Trophoblast cell (in vitro differentiated cells and primary cell): ENCODE results near the gene TMEM263.
A peak's percentile ranks its signal among the peaks of the same experiment; 100 is the strongest.

Experiments used
- DNase-seq, 2 donors: peaks; one replicate each; pipeline ENCODE4 v3.0.0-alpha.2; 2016
- H2AFZ ChIP-seq: 2 replicates; pipeline ENCODE4 v1.6.1; 2013; ENCODE audit warnings: low read length, moderate library complexity, mild to moderate bottlenecking; ENCODE audit not compliant: insufficient read depth, poor library complexity
- H2AK5ac ChIP-seq: 2 replicates; pipeline ENCODE4 v1.6.1; 2013; ENCODE audit warnings: mild to moderate bottlenecking, low read length
- H2BK120ac ChIP-seq: 2 replicates; pipeline ENCODE4 v1.6.1; 2013; ENCODE audit warnings: low read length, mild to moderate bottlenecking, moderate library complexity; ENCODE audit not compliant: insufficient read depth, poor library complexity
- H2BK12ac ChIP-seq: 2 replicates; pipeline ENCODE4 v1.6.1; 2013; ENCODE audit warnings: mild to moderate bottlenecking, low read length, moderate library complexity
- H2BK5ac ChIP-seq: 2 replicates; pipeline ENCODE4 v1.6.1; 2013; ENCODE audit warnings: low read length, low read depth, moderate library complexity, mild to moderate bottlenecking; ENCODE audit not compliant: poor library complexity
- H3K14ac ChIP-seq: 2 replicates; pipeline ENCODE4 v1.6.1; 2013; ENCODE audit warnings: mild to moderate bottlenecking, low read length
- H3K18ac ChIP-seq: 2 replicates; pipeline ENCODE4 v1.6.1; 2013; ENCODE audit warnings: mild to moderate bottlenecking, low read length
- H3K23ac ChIP-seq: 2 replicates; pipeline ENCODE4 v1.6.1; 2013; ENCODE audit warnings: low read length
- H3K27ac ChIP-seq: 2 replicates; pipeline ENCODE4 v1.5.1; 2013; ENCODE audit warnings: low read depth, mild to moderate bottlenecking, inconsistent platforms, low read length, moderate library complexity
- H3K27me3 ChIP-seq: 2 replicates; pipeline ENCODE4 v1.6.1; 2013; ENCODE audit warnings: inconsistent platforms, mild to moderate bottlenecking, low read length, moderate library complexity; ENCODE audit not compliant: insufficient read depth
- H3K36me3 ChIP-seq, 2 experiments: 1 replicate in 1 of 2; 2 replicates in 1 of 2; pipeline ENCODE4 v1.6.1; 2013; ENCODE audit warnings: low read length in 2 of 2, mild to moderate bottlenecking in 2 of 2, moderate library complexity in 1 of 2; ENCODE audit not compliant: insufficient read depth in 2 of 2, control insufficient read depth in 1 of 2
- H3K4ac ChIP-seq: 2 replicates; pipeline ENCODE4 v1.6.1; 2013; ENCODE audit warnings: low read depth, mild to moderate bottlenecking, low read length, moderate library complexity
- H3K4me1 ChIP-seq, 2 experiments: 1 replicate in 1 of 2; 2 replicates in 1 of 2; pipeline ENCODE4 v1.6.1; 2013; ENCODE audit warnings: low read length in 2 of 2, mild to moderate bottlenecking in 2 of 2, moderate library complexity in 1 of 2; ENCODE audit not compliant: insufficient read depth in 2 of 2, control insufficient read depth in 1 of 2
- H3K4me2 ChIP-seq: 2 replicates; pipeline ENCODE4 v1.6.1; 2013; ENCODE audit warnings: inconsistent platforms, mild to moderate bottlenecking, low read length, moderate library complexity
- H3K4me3 ChIP-seq: 2 replicates; pipeline ENCODE4 v1.5.1; 2013; ENCODE audit warnings: mild to moderate bottlenecking, low read depth, low read length, inconsistent platforms
- H3K79me1 ChIP-seq: one replicate; pipeline ENCODE4 v1.6.1; 2013; ENCODE audit warnings: low read length
- H3K79me2 ChIP-seq: 2 replicates; pipeline ENCODE4 v1.6.1; 2013; ENCODE audit warnings: low read length, mild to moderate bottlenecking; ENCODE audit not compliant: control insufficient read depth, insufficient read depth, poor library complexity
- H3K9ac ChIP-seq: 2 replicates; pipeline ENCODE4 v1.6.1; 2013; ENCODE audit warnings: mild to moderate bottlenecking, low read length
- H3K9me3 ChIP-seq: 2 replicates; pipeline ENCODE4 v1.6.1; 2013; ENCODE audit warnings: low read depth, mild to moderate bottlenecking, control low read depth, inconsistent platforms, low read length; ENCODE audit not compliant: insufficient read depth
- H4K12ac ChIP-seq: 2 replicates; pipeline ENCODE4 v1.6.1; 2013; ENCODE audit warnings: low read depth, mild to moderate bottlenecking, low read length, moderate library complexity
- H4K8ac ChIP-seq: 2 replicates; pipeline ENCODE4 v1.6.1; 2013; ENCODE audit warnings: low read depth, mild to moderate bottlenecking, low read length, moderate library complexity
- H4K91ac ChIP-seq: one replicate; pipeline ENCODE4 v1.6.1; 2013; ENCODE audit warnings: low read depth, mild to moderate bottlenecking, low read length, moderate library complexity
- WGBS: extraction: QIAGEN DNeasy Blood & Tissue Kit; methylation state at CpG from one replicate; pipeline ENCODE4 v1.1.7; 2013; ENCODE audit warnings: missing lambda C conversion rate; ENCODE audit not compliant: insufficient read length, insufficient coverage; ENCODE audit errors: extremely low coverage; 5-methylcytosine and 5-hydroxymethylcytosine counted together

The TMEM263 gene

GRCh38 chr12:106962286-106962685, 6.6 kb downstream of the TMEM263 start:
- no peak overlapping the region for H4K91ac ChIP-seq
- no peak overlapping the region for H2AK5ac ChIP-seq
- H3K27me3 ChIP-seq: no peaks in the 10 kb centered on the region
- H3K9me3 ChIP-seq: no peaks in the 10 kb centered on the region
- WGBS: no CpG with 5 or more reads among the region's 3 CpGs
- no peak overlapping the region for H2BK12ac ChIP-seq
- H4K8ac ChIP-seq: no peak overlapping the region
- H3K79me2 ChIP-seq: peaks cover 2% of the 10 kb centered on the region
- H4K12ac ChIP-seq: no peak overlapping the region
- no peaks in the 10 kb centered on the region for H3K4me1 ChIP-seq
- H2BK120ac ChIP-seq: no peak overlapping the region
- H2BK5ac ChIP-seq: no peak overlapping the region
- no peak overlapping the region for H3K4me3 ChIP-seq
- no peak overlapping the region for H3K23ac ChIP-seq
- H3K14ac ChIP-seq: no peak overlapping the region
- H3K4me2 ChIP-seq: no peak overlapping the region
- H3K9ac ChIP-seq: no peak overlapping the region
- H3K36me3 ChIP-seq: peaks cover 6 to 12% of the 10 kb centered on the region in 2 experiments
- H3K79me1 ChIP-seq: no peaks in the 10 kb centered on the region
- H3K27ac ChIP-seq: no peak overlapping the region
- H3K18ac ChIP-seq: no peak overlapping the region
- H2AFZ ChIP-seq: no peak overlapping the region
- DNase-seq: peak in 1 of 2 donors; percentile 38
- H3K4ac ChIP-seq: no peak overlapping the region

- peak; percentile 25 to 63 for DNase-seq
- H3K79me1 ChIP-seq: no peaks in the 10 kb centered on the region
- H4K91ac ChIP-seq: no peak overlapping the region
- no peaks in the 10 kb centered on the region for H3K9me3 ChIP-seq
- no peak overlapping the region for H3K27ac ChIP-seq
- no peak overlapping the region for H2AK5ac ChIP-seq
- no peak overlapping the region for H3K9ac ChIP-seq
- no peak overlapping the region for H2BK5ac ChIP-seq
- H2AFZ ChIP-seq: no peak overlapping the region
- H3K4ac ChIP-seq: no peak overlapping the region
- no peak overlapping the region for H2BK12ac ChIP-seq
- H3K14ac ChIP-seq: no peak overlapping the region
- H3K4me1 ChIP-seq: no peaks in the 10 kb centered on the region
- no peak overlapping the region for H2BK120ac ChIP-seq
- H3K4me2 ChIP-seq: no peak overlapping the region
- WGBS: no CpG with 5 or more reads among the region's 2 CpGs
- H3K36me3 ChIP-seq: peaks cover 9 to 13% of the 10 kb centered on the region in 2 experiments
- H3K18ac ChIP-seq: no peak overlapping the region
- no peaks in the 10 kb centered on the region for H3K27me3 ChIP-seq
- H3K23ac ChIP-seq: no peak overlapping the region
- no peak overlapping the region for H4K12ac ChIP-seq
- H3K79me2 ChIP-seq: peaks cover 2% of the 10 kb centered on the region
- no peak overlapping the region for H4K8ac ChIP-seq
- no peak overlapping the region for H3K4me3 ChIP-seq
Measured at GRCh38 chr12:106964526-106964925, 8.8 kb downstream of the TMEM263 start.

- H2BK12ac ChIP-seq: no peak overlapping the region
- peaks cover 8 to 13% of the 10 kb centered on the region in 2 experiments for H3K36me3 ChIP-seq
- H3K18ac ChIP-seq: no peak overlapping the region
- no peaks in the 10 kb centered on the region for H3K9me3 ChIP-seq
- H3K14ac ChIP-seq: no peak overlapping the region
- no peak overlapping the region for H2AK5ac ChIP-seq
- H3K27ac ChIP-seq: no peak overlapping the region
- H2BK5ac ChIP-seq: no peak overlapping the region
- no peak overlapping the region for H3K23ac ChIP-seq
- DNase-seq: no peak
- no CpG with 5 or more reads among the region's 2 CpGs for WGBS
- no peak overlapping the region for H2BK120ac ChIP-seq
- no peaks in the 10 kb centered on the region for H3K27me3 ChIP-seq
- H4K91ac ChIP-seq: no peak overlapping the region
- no peaks in the 10 kb centered on the region for H3K4me1 ChIP-seq
- H3K4ac ChIP-seq: no peak overlapping the region
- no peak overlapping the region for H4K8ac ChIP-seq
- H4K12ac ChIP-seq: no peak overlapping the region
- H3K79me1 ChIP-seq: no peaks in the 10 kb centered on the region
- H3K4me2 ChIP-seq: no peak overlapping the region
- no peaks in the 10 kb centered on the region for H3K79me2 ChIP-seq
- no peak overlapping the region for H3K9ac ChIP-seq
- H3K4me3 ChIP-seq: no peak overlapping the region
- no peak overlapping the region for H2AFZ ChIP-seq
Measured at GRCh38 chr12:106971065-106971464, 15.4 kb downstream of the TMEM263 start.

GRCh38 chr12:106973545-106973944, 17.8 kb downstream of the TMEM263 start:
- Histone ChIP-seq H2BK120ac (no peak overlapping the region), H3K9me3 (no peaks in the 10 kb centered on the region), H4K91ac (no peak overlapping the region), H2AK5ac (no peak overlapping the region), H3K36me3 (peaks cover 5 to 10% of the 10 kb centered on the region in 2 experiments), H3K4me3 (no peak overlapping the region), H2AFZ (no peak overlapping the region), H3K27ac (no peak overlapping the region), H3K4me1 (no peaks in the 10 kb centered on the region), H3K23ac (no peak overlapping the region), H3K79me2 (no peaks in the 10 kb centered on the region), H2BK12ac (no peak overlapping the region), H4K12ac (no peak overlapping the region), H3K79me1 (no peaks in the 10 kb centered on the region), H3K27me3 (no peaks in the 10 kb centered on the region), H3K4ac (no peak overlapping the region), H2BK5ac (no peak overlapping the region), H3K14ac (no peak overlapping the region), H3K18ac (no peak overlapping the region), H3K9ac (no peak overlapping the region), H3K4me2 (no peak overlapping the region), H4K8ac (no peak overlapping the region)
- DNase-seq: no peak
